Natural killer cell (primary cell): ENCODE data around the gene GSE1. TPM values are rescaled to one million over a fixed set of nuclear protein-coding genes. Genes with fewer than 3 reads are reported as not detected.
A peak's percentile ranks its signal among the peaks of the same experiment; 100 is the strongest.

Experiments
- ATAC-seq, 3 donors: fragments of 150-1000 bp in 2 of 3; fragments of 200-7000 bp in 1 of 3; cut with Tn5 transposase; 1 replicate in 1 of 3; 2 replicates in 2 of 3; pipeline ENCODE4 v1.10.0; 2021; ENCODE audit warnings: mild to moderate bottlenecking in 2 of 3, moderate library complexity in 2 of 3
- DNase-seq, 2 donors: peaks; one replicate each; pipeline versions ENCODE4 v3.0.0 to v3.0.0-alpha.2; 2013 to 2021; ENCODE audit warnings: mixed read lengths in 1 of 2
- H3K27ac ChIP-seq: one replicate; pipeline ENCODE4 v1.5.1; 2013; ENCODE audit warnings: mild to moderate bottlenecking, low read length
- H3K27me3 ChIP-seq: one replicate; pipeline ENCODE4 v1.6.1; 2013; ENCODE audit warnings: low read length; ENCODE audit not compliant: control insufficient read depth, insufficient read depth
- H3K36me3 ChIP-seq: one replicate; pipeline ENCODE4 v1.6.1; 2013; ENCODE audit warnings: low read length; ENCODE audit not compliant: control insufficient read depth, insufficient read depth
- H3K4me1 ChIP-seq: one replicate; pipeline ENCODE4 v1.6.1; 2013; ENCODE audit warnings: low read length; ENCODE audit not compliant: control insufficient read depth, insufficient read depth
- H3K4me3 ChIP-seq: one replicate; pipeline ENCODE4 v1.5.1; 2013; ENCODE audit warnings: low read length
- H3K9me3 ChIP-seq: one replicate; pipeline ENCODE4 v1.6.1; 2013; ENCODE audit warnings: low read length; ENCODE audit not compliant: control insufficient read depth, insufficient read depth
- H3K27ac Mint-ChIP-seq, 2 donors: one replicate each; pipeline ENCODE4 v1.8.0; 2022; ENCODE audit warnings: mild to moderate bottlenecking in 2 of 2, mixed read lengths in 2 of 2, moderate library complexity in 1 of 2
- H3K27me3 Mint-ChIP-seq, 2 donors: one replicate each; pipeline ENCODE4 v1.8.0; 2022; ENCODE audit warnings: low read depth in 2 of 2, mixed read lengths in 2 of 2
- H3K36me3 Mint-ChIP-seq: one replicate; pipeline ENCODE4 v1.8.0; 2022; ENCODE audit warnings: mixed read lengths
- H3K4me1 Mint-ChIP-seq, 2 donors: one replicate each; pipeline ENCODE4 v1.8.0; 2022; ENCODE audit warnings: mixed read lengths in 2 of 2
- H3K4me3 Mint-ChIP-seq: one replicate; pipeline ENCODE4 v1.8.0; 2022; ENCODE audit warnings: mild to moderate bottlenecking, moderate library complexity, mixed read lengths
- H3K9me3 Mint-ChIP-seq, 2 donors: one replicate each; pipeline ENCODE4 v1.8.0; 2022; ENCODE audit warnings: mixed read lengths in 2 of 2
- CTCF ChIP-seq: fragments of 200-600 bp; IDR thresholded peaks from one replicate; pipeline ENCODE4 v1.8.0; 2022; ENCODE audit warnings: antibody characterized with exemption
- WGBS: methylation state at CpG from one replicate; pipeline ENCODE4 v1.1.7; 2013; ENCODE audit warnings: missing lambda C conversion rate; ENCODE audit not compliant: insufficient coverage; 5-methylcytosine and 5-hydroxymethylcytosine counted together
- intact Hi-C: fragments of 100-400 bp; cut with micrococcal nuclease; formaldehyde crosslinking; loops from one replicate; pipeline ENCODE4 v1.14.2; 2022
- total RNA-seq, 4 donors: library from RNA; stranded (reverse); fragments of 120-200 nt in 1 of 4; gene quantifications; one replicate each; pipeline versions ENCODE4 v1.2.3 to v1.2.4, GENCODE V29; 2013 to 2022

GSE1 gene
- total RNA-seq, 3 donors from 2014 or later (not counting 1 experiment from before 2014, with no cell fraction given): 232 to 277 (median 233) TPM

- no peak for TF ChIP-seq CTCF
- WGBS: 97% methylated on average over 8 of the region's 8 CpGs
- ATAC-seq (no peak), DNase-seq (no peak)
- Histone ChIP-seq H3K4me3 (no peak overlapping the region), H3K27ac (no peak overlapping the region), H3K9me3 (no peaks in the 10 kb centered on the region), H3K27me3 (no peaks in the 10 kb centered on the region), H3K4me1 (no peaks in the 10 kb centered on the region), H3K36me3 (peaks cover 86% of the 10 kb centered on the region)
- H3K4me1 Mint-ChIP-seq: peaks cover 5% of the 10 kb centered on the region in 2 donors
- H3K9me3 Mint-ChIP-seq: no peaks in the 10 kb centered on the region
- H3K27ac Mint-ChIP-seq: peak overlapping the region; percentile 60 to 84
- H3K27me3 Mint-ChIP-seq: no peaks in the 10 kb centered on the region
- H3K36me3 Mint-ChIP-seq: no peaks in the 10 kb centered on the region
- intact Hi-C loops: loop anchor here (10.0 kb wide), 1 partner anchor 55 kb away; no protein-coding TSS in a partner anchor
- no peak overlapping the region for H3K4me3 Mint-ChIP-seq
Observed at GRCh38 chr16:85659336-85659735, 46.2 kb downstream of the GSE1 start.

GRCh38 chr16:85659805-85660511 lies 46.8 kb downstream of the GSE1 start:
- Mint-ChIP-seq H3K4me1 (peaks cover 5% of the 10 kb centered on the region in 2 donors), H3K36me3 (no peaks in the 10 kb centered on the region), H3K27ac (peak overlapping the region; percentile 60 to 84), H3K9me3 (no peaks in the 10 kb centered on the region), H3K4me3 (no peak overlapping the region), H3K27me3 (no peaks in the 10 kb centered on the region)
- intact Hi-C loops: loop anchor here (10.0 kb wide), 1 partner anchor 55 kb away; no protein-coding TSS in a partner anchor
- Histone ChIP-seq H3K36me3 (peaks cover 88% of the 10 kb centered on the region), H3K27ac (no peak overlapping the region), H3K9me3 (no peaks in the 10 kb centered on the region), H3K4me3 (no peak overlapping the region), H3K27me3 (no peaks in the 10 kb centered on the region), H3K4me1 (no peaks in the 10 kb centered on the region)
- ATAC-seq (peak; percentile 69 to 96 (median 87)), DNase-seq (peak; percentile 60 to 71)
- TF ChIP-seq CTCF: peak; percentile 76
- WGBS: 85% methylated on average over 12 of the region's 12 CpGs

- Mint-ChIP-seq H3K4me3 (no peak overlapping the region), H3K27me3 (no peaks in the 10 kb centered on the region), H3K4me1 (peaks cover 5% of the 10 kb centered on the region in 2 donors), H3K9me3 (no peaks in the 10 kb centered on the region), H3K27ac (no peak overlapping the region), H3K36me3 (peaks cover 7% of the 10 kb centered on the region)
- DNase-seq: no peak
- Histone ChIP-seq H3K27ac (no peak overlapping the region), H3K4me3 (no peak overlapping the region), H3K27me3 (no peaks in the 10 kb centered on the region), H3K4me1 (no peaks in the 10 kb centered on the region), H3K36me3 (peaks cover 89% of the 10 kb centered on the region), H3K9me3 (no peaks in the 10 kb centered on the region)
- ATAC-seq: no peak
- WGBS: 95% methylated on average over 42 of the region's 42 CpGs
- intact Hi-C loops: no loop called here
- no peak for TF ChIP-seq CTCF
Observed at GRCh38 chr16:85660843-85661739, 48.0 kb downstream of the GSE1 start.
